Esophagus (tissue), 2 donors: ENCODE data around the gene GATAD2B. TPM values are rescaled to one million over a fixed set of nuclear protein-coding genes. Genes with fewer than 3 reads are reported as not detected.

ENCODE experiments used
- H3K27ac ChIP-seq, 2 donors: one replicate each; pipeline ENCODE4 v1.5.1; 2013; ENCODE audit warnings: low read depth in 2 of 2, mild to moderate bottlenecking in 2 of 2, inconsistent platforms in 1 of 2, low read length in 1 of 2, moderate library complexity in 1 of 2
- H3K27me3 ChIP-seq, 2 donors: one replicate each; pipeline ENCODE4 v1.6.1; 2013; ENCODE audit warnings: low read length in 2 of 2, control low read depth in 1 of 2, mild to moderate bottlenecking in 1 of 2; ENCODE audit not compliant: insufficient read depth in 2 of 2, control insufficient read depth in 1 of 2
- H3K36me3 ChIP-seq, 2 donors: one replicate each; pipeline ENCODE4 v1.6.1; 2013; ENCODE audit warnings: low read length in 1 of 2; ENCODE audit not compliant: control insufficient read depth in 2 of 2, insufficient read depth in 2 of 2
- H3K4me1 ChIP-seq, 2 donors: one replicate each; pipeline ENCODE4 v1.6.1; 2013; ENCODE audit warnings: low read length in 1 of 2; ENCODE audit not compliant: control insufficient read depth in 2 of 2, insufficient read depth in 2 of 2
- H3K4me3 ChIP-seq, 2 donors: one replicate each; pipeline ENCODE4 v1.5.1; 2013; ENCODE audit warnings: low read length in 2 of 2, mild to moderate bottlenecking in 2 of 2, low read depth in 1 of 2, moderate library complexity in 1 of 2
- H3K9me3 ChIP-seq, 2 donors: one replicate each; pipeline ENCODE4 v1.6.1; 2013; ENCODE audit warnings: mild to moderate bottlenecking in 2 of 2, low read depth in 1 of 2, low read length in 1 of 2, moderate library complexity in 1 of 2; ENCODE audit not compliant: control insufficient read depth in 2 of 2, insufficient read depth in 1 of 2
- WGBS, 2 donors: extraction: QIAGEN DNeasy Blood & Tissue Kit; methylation state at CpG; one replicate each; pipeline ENCODE4 v1.1.7; 2013; 5-methylcytosine and 5-hydroxymethylcytosine counted together
- polyA plus RNA-seq, 2 donors: library from polyadenylated mRNA; stranded (reverse); fragments of 200-250 nt; gene quantifications; one replicate each; pipeline ENCODE4 v1.2.3, GENCODE V29; 2013
- donor health status: healthy with polysubstance abuse.
- donor health status: Bipolar disorder and iron deficiency.

Gene GATAD2B
- polyA plus RNA-seq, 2 donors, result 3.2 to 4.4 TPM

GRCh38 chr1:153801786-153802697 lies 120.7 kb downstream of the GATAD2B start:
- H3K36me3 ChIP-seq, result peaks cover 0 to 7% of the 10 kb centered on the region in 2 donors
- no peak overlapping the region for H3K27ac ChIP-seq
- no peak overlapping the region for H3K4me3 ChIP-seq
- H3K4me1 ChIP-seq, result no peaks in the 10 kb centered on the region
- 89 to 90% methylated on average over 7 of the region's 7 CpGs for WGBS, 2 donors
- H3K27me3 ChIP-seq, result no peaks in the 10 kb centered on the region
- H3K9me3 ChIP-seq, result no peaks in the 10 kb centered on the region

- Histone ChIP-seq H3K36me3 (peaks cover 0 to 7% of the 10 kb centered on the region in 2 donors), H3K9me3 (no peaks in the 10 kb centered on the region), H3K27ac (no peak overlapping the region), H3K27me3 (no peaks in the 10 kb centered on the region), H3K4me1 (no peaks in the 10 kb centered on the region), H3K4me3 (no peak overlapping the region)
- WGBS, 2 donors, result 94 to 98% methylated on average over 6 of the region's 6 CpGs
These were observed 121.6 kb downstream of the GATAD2B start for GRCh38 chr1:153801028-153801625.

GRCh38 chr1:153800516-153800915 lies 122.3 kb downstream of the GATAD2B start:
- Histone ChIP-seq H3K4me1 (no peaks in the 10 kb centered on the region), H3K9me3 (no peaks in the 10 kb centered on the region), H3K4me3 (no peak overlapping the region), H3K27ac (no peak overlapping the region), H3K36me3 (peaks cover 0 to 7% of the 10 kb centered on the region in 2 donors), H3K27me3 (no peaks in the 10 kb centered on the region)
- WGBS, 2 donors, result 76 to 86% methylated on average over 7 of the region's 7 CpGs

GRCh38 chr1:153799566-153800465 lies 123.0 kb downstream of the GATAD2B start:
- H3K9me3 ChIP-seq, result no peaks in the 10 kb centered on the region
- WGBS, 2 donors, result 87 to 92% methylated on average over 27 of the region's 27 CpGs
- no peak overlapping the region for H3K4me3 ChIP-seq
- H3K27me3 ChIP-seq, result no peaks in the 10 kb centered on the region
- H3K4me1 ChIP-seq, result no peaks in the 10 kb centered on the region
- H3K36me3 ChIP-seq, result peaks cover 0 to 7% of the 10 kb centered on the region in 2 donors
- no peak overlapping the region for H3K27ac ChIP-seq

- Histone ChIP-seq H3K36me3 (peaks cover 0 to 7% of the 10 kb centered on the region in 2 donors), H3K27ac (no peak overlapping the region), H3K4me1 (no peaks in the 10 kb centered on the region), H3K9me3 (no peaks in the 10 kb centered on the region), H3K4me3 (no peak overlapping the region), H3K27me3 (no peaks in the 10 kb centered on the region)
- 77 to 90% methylated on average over 4 of the region's 4 CpGs for WGBS, 2 donors
These were observed 123.8 kb downstream of the GATAD2B start for GRCh38 chr1:153799016-153799415.

GRCh38 chr1:153798468-153798780 lies 124.3 kb downstream of the GATAD2B start:
- WGBS, 2 donors, result 70 to 71% methylated on average over 3 of the region's 3 CpGs
- Histone ChIP-seq H3K27ac (no peak overlapping the region), H3K4me3 (no peak overlapping the region), H3K9me3 (no peaks in the 10 kb centered on the region), H3K36me3 (peaks cover 0 to 7% of the 10 kb centered on the region in 2 donors), H3K27me3 (no peaks in the 10 kb centered on the region), H3K4me1 (no peaks in the 10 kb centered on the region)

GRCh38 chr1:153796786-153797659 lies 125.7 kb downstream of the GATAD2B start:
- WGBS, 2 donors, result 54 to 63% methylated on average over 26 of the region's 26 CpGs
- no peaks in the 10 kb centered on the region for H3K27me3 ChIP-seq
- peaks cover 0 to under 1% of the 10 kb centered on the region in 2 donors for H3K4me1 ChIP-seq
- no peaks in the 10 kb centered on the region for H3K9me3 ChIP-seq
- peaks cover 0 to 7% of the 10 kb centered on the region in 2 donors for H3K36me3 ChIP-seq
- no peak overlapping the region for H3K4me3 ChIP-seq
- H3K27ac ChIP-seq, result no peak overlapping the region

GRCh38 chr1:153795934-153796785 lies 126.6 kb downstream of the GATAD2B start:
- no peak overlapping the region for H3K27ac ChIP-seq
- WGBS, 2 donors, result 84 to 85% methylated on average over 9 of the region's 9 CpGs
- H3K27me3 ChIP-seq, result no peaks in the 10 kb centered on the region
- peaks cover 0 to 5% of the 10 kb centered on the region in 2 donors for H3K4me1 ChIP-seq
- H3K36me3 ChIP-seq, result peaks cover 0 to 5% of the 10 kb centered on the region in 2 donors
- no peaks in the 10 kb centered on the region for H3K9me3 ChIP-seq
- H3K4me3 ChIP-seq, result no peak overlapping the region
